ENCODE results near the gene TNFRSF8. TPM values are rescaled to one million over a fixed set of nuclear protein-coding genes. Genes with fewer than 3 reads are reported as not detected.

The TNFRSF8 gene
- total RNA-seq, 2 experiments from 2014 or later, result 0.14 TPM; not detected in 1

GRCh38 chr1:12075195-12076114, 12.4 kb downstream of the TNFRSF8 start:
- Mint-ChIP-seq H3K4me1 (ENCODE audit: low read depth) (peaks cover 13% of the 10 kb centered on the region), H3K36me3 (ENCODE audit: low read depth) (no peaks in the 10 kb centered on the region), H3K27ac (no peak overlapping the region), H3K4me3 (no peak overlapping the region), H3K9me3 (no peaks in the 10 kb centered on the region), H3K27me3 (peaks cover 4% of the 10 kb centered on the region)
- no peak for DNase-seq
- CTCF ChIA-PET, result no interaction called here
- Histone ChIP-seq H3K4me3 (ENCODE audit: low read length) (no peak overlapping the region), H3K27ac (ENCODE audit: low read depth in 1 of 2, low read length in 2 of 2) (no peak overlapping the region), H3K27me3 (ENCODE audit: control insufficient read depth in 1 of 2, insufficient read depth in 2 of 2, low read length in 2 of 2) (peaks cover 0 to 3% of the 10 kb centered on the region in 2 experiments), H3K9me3 (ENCODE audit: control insufficient read depth in 1 of 2, insufficient read depth in 1 of 2, low read length in 2 of 2) (no peaks in the 10 kb centered on the region), H3K36me3 (ENCODE audit: insufficient read depth, low read length) (no peaks in the 10 kb centered on the region), H3K4me1 (ENCODE audit: insufficient read depth, low read length) (peaks cover 12% of the 10 kb centered on the region)
- intact Hi-C loops (cut with DNase I, micrococcal nuclease), result no loop called here
- no peak for ATAC-seq (ENCODE audit: poor library complexity)
- POLR2A ChIA-PET, result no interaction called here
- TF ChIP-seq, protein P1, sequence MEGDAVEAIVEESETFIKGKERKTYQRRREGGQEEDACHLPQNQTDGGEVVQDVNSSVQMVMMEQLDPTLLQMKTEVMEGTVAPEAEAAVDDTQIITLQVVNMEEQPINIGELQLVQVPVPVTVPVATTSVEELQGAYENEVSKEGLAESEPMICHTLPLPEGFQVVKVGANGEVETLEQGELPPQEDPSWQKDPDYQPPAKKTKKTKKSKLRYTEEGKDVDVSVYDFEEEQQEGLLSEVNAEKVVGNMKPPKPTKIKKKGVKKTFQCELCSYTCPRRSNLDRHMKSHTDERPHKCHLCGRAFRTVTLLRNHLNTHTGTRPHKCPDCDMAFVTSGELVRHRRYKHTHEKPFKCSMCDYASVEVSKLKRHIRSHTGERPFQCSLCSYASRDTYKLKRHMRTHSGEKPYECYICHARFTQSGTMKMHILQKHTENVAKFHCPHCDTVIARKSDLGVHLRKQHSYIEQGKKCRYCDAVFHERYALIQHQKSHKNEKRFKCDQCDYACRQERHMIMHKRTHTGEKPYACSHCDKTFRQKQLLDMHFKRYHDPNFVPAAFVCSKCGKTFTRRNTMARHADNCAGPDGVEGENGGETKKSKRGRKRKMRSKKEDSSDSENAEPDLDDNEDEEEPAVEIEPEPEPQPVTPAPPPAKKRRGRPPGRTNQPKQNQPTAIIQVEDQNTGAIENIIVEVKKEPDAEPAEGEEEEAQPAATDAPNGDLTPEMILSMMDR (IDR thresholded peaks at IDR 0.05), result no peak

DNA sequence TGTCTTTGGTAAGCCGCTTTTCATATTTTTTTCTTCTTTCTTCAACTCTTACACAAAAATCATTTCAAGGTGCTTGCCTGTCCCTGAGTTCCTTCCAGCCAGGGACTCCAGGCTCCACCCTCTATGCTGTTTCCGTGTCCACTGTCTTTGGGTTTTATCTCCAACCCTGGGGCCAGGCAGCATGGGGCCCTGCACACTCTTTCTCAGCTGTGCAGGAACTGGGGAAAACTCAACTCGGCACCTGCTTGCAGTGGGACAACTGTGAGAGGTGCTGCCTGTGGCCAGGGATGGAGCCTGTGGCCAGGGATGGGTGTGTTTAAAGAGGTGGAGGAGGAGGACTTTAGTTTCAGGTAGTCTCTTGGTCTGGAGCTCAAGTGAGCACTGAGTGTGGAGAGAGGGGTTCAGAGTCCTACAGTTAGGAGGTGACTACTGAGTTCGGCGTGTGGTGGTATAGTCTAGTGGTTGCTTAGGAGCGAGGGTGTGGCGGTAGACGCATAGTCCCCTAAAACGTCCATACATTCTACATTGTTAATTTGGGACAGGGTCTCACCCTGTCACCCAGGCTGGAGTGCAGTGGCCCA, 13.4 kb downstream of the TNFRSF8 start:
- Histone ChIP-seq H3K4me1 (ENCODE audit: insufficient read depth, low read length) (peaks cover 18% of the 10 kb centered on the region), H3K36me3 (ENCODE audit: insufficient read depth, low read length) (no peaks in the 10 kb centered on the region), H3K9me3 (ENCODE audit: control insufficient read depth in 1 of 2, insufficient read depth in 1 of 2, low read length in 2 of 2) (peaks cover 0 to 6% of the 10 kb centered on the region in 2 experiments), H3K27me3 (ENCODE audit: control insufficient read depth in 1 of 2, insufficient read depth in 2 of 2, low read length in 2 of 2) (no peaks in the 10 kb centered on the region), H3K27ac (ENCODE audit: low read depth in 1 of 2, low read length in 2 of 2) (no peak overlapping the region), H3K4me3 (ENCODE audit: low read length) (no peak overlapping the region)
- POLR2A ChIA-PET, result no interaction called here
- intact Hi-C loops (cut with DNase I, micrococcal nuclease), result no loop called here
- no peak for ATAC-seq (ENCODE audit: poor library complexity)
- Mint-ChIP-seq H3K4me3 (no peak overlapping the region), H3K27me3 (no peaks in the 10 kb centered on the region), H3K4me1 (ENCODE audit: low read depth) (peaks cover 13% of the 10 kb centered on the region), H3K27ac (no peak overlapping the region), H3K36me3 (ENCODE audit: low read depth) (no peaks in the 10 kb centered on the region), H3K9me3 (no peaks in the 10 kb centered on the region)
- TF ChIP-seq, protein P1 (IDR thresholded peaks at IDR 0.05), result no peak
- CTCF ChIA-PET, result no interaction called here
- no peak for DNase-seq

GRCh38 chr1:12078575-12078937, 15.5 kb downstream of the TNFRSF8 start:
- H3K36me3 ChIP-seq (ENCODE audit: insufficient read depth, low read length), result no peaks in the 10 kb centered on the region
- no peak overlapping the region for H3K27ac Mint-ChIP-seq
- intact Hi-C loops (cut with DNase I, micrococcal nuclease), result no loop called here
- no peaks in the 10 kb centered on the region for H3K27me3 Mint-ChIP-seq
- no peaks in the 10 kb centered on the region for H3K27me3 ChIP-seq (ENCODE audit: control insufficient read depth in 1 of 2, insufficient read depth in 2 of 2, low read length in 2 of 2)
- no peak for DNase-seq
- H3K4me1 ChIP-seq (ENCODE audit: insufficient read depth, low read length), result peaks cover 24% of the 10 kb centered on the region
- CTCF ChIA-PET, result no interaction called here
- POLR2A ChIA-PET, result no interaction called here
- H3K4me1 Mint-ChIP-seq (ENCODE audit: low read depth), result peaks cover 25% of the 10 kb centered on the region
- H3K36me3 Mint-ChIP-seq (ENCODE audit: low read depth), result peaks cover 6% of the 10 kb centered on the region
- peaks cover 9 to 19% of the 10 kb centered on the region in 2 experiments for H3K9me3 ChIP-seq (ENCODE audit: control insufficient read depth in 1 of 2, insufficient read depth in 1 of 2, low read length in 2 of 2)
- H3K27ac ChIP-seq (ENCODE audit: low read depth in 1 of 2, low read length in 2 of 2), result no peak overlapping the region
- H3K4me3 Mint-ChIP-seq, result peak overlapping the region; percentile 20
- ATAC-seq (ENCODE audit: poor library complexity), result no peak
- TF ChIP-seq, protein P1 (IDR thresholded peaks at IDR 0.05), result no peak
- peaks cover 9% of the 10 kb centered on the region for H3K9me3 Mint-ChIP-seq
- peak overlapping the region; percentile 12 for H3K4me3 ChIP-seq (ENCODE audit: low read length)

Data from CD4-positive, alpha-beta T cell (primary cell).